ENCODE measurements around the gene RTN4RL1.
"Not testable (repeated sequence)": the region's sequence is repeated elsewhere in the genome, so short reads cannot be mapped to it uniquely, and the experiment has no call there.

Gene RTN4RL1

GRCh38 chr17:1995907-1996799, 29.0 kb downstream of the RTN4RL1 start:
- Histone ChIP-seq H3K27ac (ENCODE audit: low read depth, low read length) (no peak overlapping the region), H3K4me3 (ENCODE audit: low read depth, low read length) (no peak overlapping the region), H3K9me3 (ENCODE audit: control insufficient read depth, insufficient read depth, low read depth, low read length) (no peaks in the 10 kb centered on the region), H3K27me3 (ENCODE audit: control insufficient read depth, insufficient read depth, low read length) (peaks cover 27% of the 10 kb centered on the region), H3K9ac (ENCODE audit: low read length) (no peak overlapping the region), H3K4me1 (ENCODE audit: control insufficient read depth, insufficient read depth, low read length) (peaks cover 30% of the 10 kb centered on the region), H3K36me3 (ENCODE audit: control insufficient read depth, insufficient read depth, low read length) (no peaks in the 10 kb centered on the region)

GRCh38 chr17:1995321-1995892, 29.7 kb downstream of the RTN4RL1 start:
- Histone ChIP-seq H3K9me3 (ENCODE audit: control insufficient read depth, insufficient read depth, low read depth, low read length) (no peaks in the 10 kb centered on the region), H3K27me3 (ENCODE audit: control insufficient read depth, insufficient read depth, low read length) (peaks cover 27% of the 10 kb centered on the region), H3K36me3 (ENCODE audit: control insufficient read depth, insufficient read depth, low read length) (no peaks in the 10 kb centered on the region), H3K4me1 (ENCODE audit: control insufficient read depth, insufficient read depth, low read length) (peaks cover 30% of the 10 kb centered on the region), H3K27ac (ENCODE audit: low read depth, low read length) (no peak overlapping the region), H3K9ac (ENCODE audit: low read length) (no peak overlapping the region), H3K4me3 (ENCODE audit: low read depth, low read length) (no peak overlapping the region)

GRCh38 chr17:1994707-1995106, 30.4 kb downstream of the RTN4RL1 start:
- H3K4me1 ChIP-seq (ENCODE audit: control insufficient read depth, insufficient read depth, low read length): peaks cover 26% of the 10 kb centered on the region
- H3K36me3 ChIP-seq (ENCODE audit: control insufficient read depth, insufficient read depth, low read length): no peaks in the 10 kb centered on the region
- H3K27ac ChIP-seq (ENCODE audit: low read depth, low read length): no peak overlapping the region
- H3K9ac ChIP-seq (ENCODE audit: low read length): no peak overlapping the region
- no peak overlapping the region for H3K4me3 ChIP-seq (ENCODE audit: low read depth, low read length)
- peaks cover 27% of the 10 kb centered on the region for H3K27me3 ChIP-seq (ENCODE audit: control insufficient read depth, insufficient read depth, low read length)
- H3K9me3 ChIP-seq (ENCODE audit: control insufficient read depth, insufficient read depth, low read depth, low read length): no peaks in the 10 kb centered on the region

GRCh38 chr17:1992541-1992940, 32.6 kb downstream of the RTN4RL1 start:
- peaks cover 20% of the 10 kb centered on the region for H3K4me1 ChIP-seq (ENCODE audit: control insufficient read depth, insufficient read depth, low read length)
- H3K9ac ChIP-seq (ENCODE audit: low read length): no peak overlapping the region
- H3K27me3 ChIP-seq (ENCODE audit: control insufficient read depth, insufficient read depth, low read length): peaks cover 10% of the 10 kb centered on the region
- H3K36me3 ChIP-seq (ENCODE audit: control insufficient read depth, insufficient read depth, low read length): no peaks in the 10 kb centered on the region
- H3K9me3 ChIP-seq (ENCODE audit: control insufficient read depth, insufficient read depth, low read depth, low read length): no peaks in the 10 kb centered on the region
- no peak overlapping the region for H3K4me3 ChIP-seq (ENCODE audit: low read depth, low read length)
- H3K27ac ChIP-seq (ENCODE audit: low read depth, low read length): no peak overlapping the region

GRCh38 chr17:1989135-1989534, 36.0 kb downstream of the RTN4RL1 start:
- Histone ChIP-seq H3K4me1 (ENCODE audit: control insufficient read depth, insufficient read depth, low read length) (peaks cover 5% of the 10 kb centered on the region; the same call in 1 of the 2 replicates), H3K9ac (ENCODE audit: low read length) (no peak overlapping the region), H3K27me3 (ENCODE audit: control insufficient read depth, insufficient read depth, low read length) (peaks cover 2% of the 10 kb centered on the region; the same call in 1 of the 2 replicates), H3K9me3 (ENCODE audit: control insufficient read depth, insufficient read depth, low read depth, low read length) (no peaks in the 10 kb centered on the region), H3K4me3 (ENCODE audit: low read depth, low read length) (no peak overlapping the region), H3K36me3 (ENCODE audit: control insufficient read depth, insufficient read depth, low read length) (no peaks in the 10 kb centered on the region), H3K27ac (ENCODE audit: low read depth, low read length) (no peak overlapping the region)

DNA sequence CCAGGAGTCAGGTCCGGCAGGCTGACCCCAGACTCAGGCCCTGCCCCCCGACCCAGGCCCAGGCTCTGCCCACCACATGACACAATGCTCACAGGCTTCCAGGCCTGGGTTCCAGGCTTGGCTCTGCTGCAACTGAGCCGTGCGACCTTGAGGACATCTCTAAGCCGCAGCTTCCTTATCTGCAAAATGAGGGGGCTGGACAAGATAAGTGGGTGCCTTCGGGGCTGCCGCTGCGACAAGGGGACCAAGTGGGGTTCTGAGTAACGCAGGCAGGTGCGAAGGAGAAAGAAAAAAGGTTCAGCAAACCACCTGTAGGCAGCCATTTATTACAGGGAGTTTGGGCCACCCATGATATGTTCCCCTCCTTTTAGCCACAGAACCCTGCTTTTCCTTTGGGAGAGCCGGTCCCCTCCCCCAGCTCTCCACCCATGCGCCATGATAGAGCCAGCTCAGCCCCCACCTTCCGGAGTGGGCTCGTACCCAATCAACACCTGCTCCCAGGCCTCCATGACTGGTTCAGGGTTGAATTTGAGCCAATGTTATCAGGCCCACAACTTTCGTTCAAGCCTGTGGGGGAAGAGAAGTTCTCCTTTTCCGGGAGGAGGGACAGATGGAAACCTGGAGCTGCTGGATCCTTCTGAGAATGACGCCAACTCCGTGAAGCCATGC, 38.2 kb downstream of the RTN4RL1 start:
- no peaks in the 10 kb centered on the region for H3K36me3 ChIP-seq (ENCODE audit: control insufficient read depth, insufficient read depth, low read length)
- no peak overlapping the region for H3K9ac ChIP-seq (ENCODE audit: low read length)

GRCh38 chr17:1985686-1986085, 39.4 kb downstream of the RTN4RL1 start:
- no peaks in the 10 kb centered on the region for H3K9me3 ChIP-seq (ENCODE audit: control insufficient read depth, insufficient read depth, low read depth, low read length)
- H3K27ac ChIP-seq (ENCODE audit: low read depth, low read length): no peak overlapping the region
- peaks cover 13% of the 10 kb centered on the region; the same call in 1 of the 2 replicates for H3K27me3 ChIP-seq (ENCODE audit: control insufficient read depth, insufficient read depth, low read length)
- no peak overlapping the region for H3K4me3 ChIP-seq (ENCODE audit: low read depth, low read length)
- H3K9ac ChIP-seq (ENCODE audit: low read length): no peak overlapping the region
- H3K36me3 ChIP-seq (ENCODE audit: control insufficient read depth, insufficient read depth, low read length): no peaks in the 10 kb centered on the region
- peaks cover 5% of the 10 kb centered on the region; the same call in 1 of the 2 replicates for H3K4me1 ChIP-seq (ENCODE audit: control insufficient read depth, insufficient read depth, low read length)

More for the DNA sequence above, 38.2 kb downstream of the RTN4RL1 start:
- Histone ChIP-seq H3K27ac (ENCODE audit: low read depth, low read length) (no peak overlapping the region), H3K4me3 (ENCODE audit: low read depth, low read length) (no peak overlapping the region), H3K27me3 (ENCODE audit: control insufficient read depth, insufficient read depth, low read length) (peaks cover 11% of the 10 kb centered on the region; the same call in 1 of the 2 replicates), H3K9me3 (ENCODE audit: control insufficient read depth, insufficient read depth, low read depth, low read length) (no peaks in the 10 kb centered on the region), H3K4me1 (ENCODE audit: control insufficient read depth, insufficient read depth, low read length) (peaks cover 5% of the 10 kb centered on the region; the same call in 1 of the 2 replicates)

GRCh38 chr17:1985093-1985492, 40.0 kb downstream of the RTN4RL1 start:
- Histone ChIP-seq H3K9me3 (ENCODE audit: control insufficient read depth, insufficient read depth, low read depth, low read length) (no peaks in the 10 kb centered on the region), H3K9ac (ENCODE audit: low read length) (no peak overlapping the region), H3K27ac (ENCODE audit: low read depth, low read length) (no peak overlapping the region), H3K4me1 (ENCODE audit: control insufficient read depth, insufficient read depth, low read length) (peaks cover 5% of the 10 kb centered on the region; the same call in 1 of the 2 replicates), H3K36me3 (ENCODE audit: control insufficient read depth, insufficient read depth, low read length) (no peaks in the 10 kb centered on the region), H3K4me3 (ENCODE audit: low read depth, low read length) (no peak overlapping the region), H3K27me3 (ENCODE audit: control insufficient read depth, insufficient read depth, low read length) (peaks cover 13% of the 10 kb centered on the region; the same call in 1 of the 2 replicates)

DNA sequence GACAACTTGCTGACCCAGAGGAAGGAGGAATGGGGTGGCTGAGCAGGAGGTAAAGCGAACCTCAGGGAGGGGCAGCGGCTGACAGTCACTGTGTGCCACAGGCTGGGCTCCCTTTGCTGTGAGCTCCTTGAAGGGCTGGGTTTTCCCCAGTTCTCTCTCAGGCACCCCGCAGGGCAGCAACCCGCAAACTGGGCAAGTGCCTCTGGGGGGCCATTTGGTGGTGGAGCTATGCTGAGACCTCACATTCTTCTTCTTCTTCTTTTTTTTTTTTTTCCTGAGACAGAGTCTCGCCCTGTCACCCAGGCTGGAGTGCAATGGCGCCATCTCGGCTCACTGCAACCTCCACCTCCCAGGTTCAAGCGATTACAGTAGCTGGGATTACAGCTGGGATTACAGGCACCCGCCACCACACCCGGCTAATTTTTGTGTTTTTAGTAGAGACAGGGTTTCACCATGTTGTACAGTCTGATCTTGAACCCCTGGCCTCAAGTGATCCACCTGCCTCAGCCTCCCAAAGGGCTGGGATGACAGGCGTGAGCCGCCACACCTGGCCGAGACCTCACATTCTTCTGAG, 42.3 kb downstream of the RTN4RL1 start:
- H3K27ac ChIP-seq (ENCODE audit: low read depth, low read length); H3K9ac ChIP-seq (ENCODE audit: low read length); H3K9me3 ChIP-seq (ENCODE audit: control insufficient read depth, insufficient read depth, low read depth, low read length); H3K36me3 ChIP-seq (ENCODE audit: control insufficient read depth, insufficient read depth, low read length); H3K4me1 ChIP-seq (ENCODE audit: control insufficient read depth, insufficient read depth, low read length); H3K4me3 ChIP-seq (ENCODE audit: low read depth, low read length): not testable (repeated sequence)
- peaks cover 25% of the 10 kb centered on the region for H3K27me3 ChIP-seq (ENCODE audit: control insufficient read depth, insufficient read depth, low read length)

DNA sequence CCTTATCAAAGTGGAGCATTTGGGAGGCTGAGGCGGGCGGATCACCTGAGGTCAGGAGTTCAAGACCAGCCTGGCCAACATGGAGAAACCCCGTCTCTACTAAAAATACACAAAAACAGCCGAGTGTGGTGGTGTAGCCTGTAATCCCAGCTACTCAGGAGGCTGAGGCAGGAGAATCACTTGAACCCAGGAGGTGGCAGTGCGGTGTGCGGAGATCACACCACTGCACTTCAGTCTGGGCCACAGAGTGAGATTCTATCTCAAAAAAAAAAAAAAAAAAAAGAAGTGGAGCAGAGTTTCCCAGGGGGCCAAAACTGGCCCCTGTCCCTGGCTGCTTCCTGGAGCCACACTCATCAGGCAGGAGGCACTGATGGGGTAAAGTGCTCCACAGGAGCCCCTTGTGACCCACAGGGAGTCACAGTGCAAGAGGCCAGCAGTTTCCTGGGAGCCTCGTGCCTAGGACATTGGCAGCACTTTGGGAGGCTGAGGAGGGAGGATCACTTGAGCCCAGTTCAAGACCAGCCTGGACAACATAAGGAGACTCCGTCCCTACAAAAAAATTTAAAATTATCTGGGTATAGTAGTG, 44.4 kb downstream of the RTN4RL1 start:
- Histone ChIP-seq H3K36me3 (ENCODE audit: control insufficient read depth, insufficient read depth, low read length) (no peaks in the 10 kb centered on the region), H3K9ac (ENCODE audit: low read length) (no peak overlapping the region), H3K4me3 (ENCODE audit: low read depth, low read length) (no peak overlapping the region), H3K4me1 (ENCODE audit: control insufficient read depth, insufficient read depth, low read length) (peaks cover 5% of the 10 kb centered on the region; the same call in 1 of the 2 replicates), H3K27me3 (ENCODE audit: control insufficient read depth, insufficient read depth, low read length) (peaks cover 36% of the 10 kb centered on the region), H3K9me3 (ENCODE audit: control insufficient read depth, insufficient read depth, low read depth, low read length) (no peaks in the 10 kb centered on the region), H3K27ac (ENCODE audit: low read depth, low read length) (no peak overlapping the region)
